ENCODE data around the gene FCHO1.

GRCh38 chr19:17751912-17752273 lies 616 bp downstream of the FCHO1 start:
- TF ChIP-seq, protein P1, sequence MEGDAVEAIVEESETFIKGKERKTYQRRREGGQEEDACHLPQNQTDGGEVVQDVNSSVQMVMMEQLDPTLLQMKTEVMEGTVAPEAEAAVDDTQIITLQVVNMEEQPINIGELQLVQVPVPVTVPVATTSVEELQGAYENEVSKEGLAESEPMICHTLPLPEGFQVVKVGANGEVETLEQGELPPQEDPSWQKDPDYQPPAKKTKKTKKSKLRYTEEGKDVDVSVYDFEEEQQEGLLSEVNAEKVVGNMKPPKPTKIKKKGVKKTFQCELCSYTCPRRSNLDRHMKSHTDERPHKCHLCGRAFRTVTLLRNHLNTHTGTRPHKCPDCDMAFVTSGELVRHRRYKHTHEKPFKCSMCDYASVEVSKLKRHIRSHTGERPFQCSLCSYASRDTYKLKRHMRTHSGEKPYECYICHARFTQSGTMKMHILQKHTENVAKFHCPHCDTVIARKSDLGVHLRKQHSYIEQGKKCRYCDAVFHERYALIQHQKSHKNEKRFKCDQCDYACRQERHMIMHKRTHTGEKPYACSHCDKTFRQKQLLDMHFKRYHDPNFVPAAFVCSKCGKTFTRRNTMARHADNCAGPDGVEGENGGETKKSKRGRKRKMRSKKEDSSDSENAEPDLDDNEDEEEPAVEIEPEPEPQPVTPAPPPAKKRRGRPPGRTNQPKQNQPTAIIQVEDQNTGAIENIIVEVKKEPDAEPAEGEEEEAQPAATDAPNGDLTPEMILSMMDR (IDR thresholded peaks at IDR 0.05): no peak
- no peak for TF ChIP-seq POLR2A (IDR thresholded peaks at IDR 0.05)

Measured in esophagus squamous epithelium (tissue), 4 donors.